Motor neuron (in vitro differentiated cells): ENCODE data around the gene ADGRL4. TPM values are rescaled to one million over a fixed set of nuclear protein-coding genes. Genes with fewer than 3 reads are reported as not detected.
"Not testable (repeated sequence)": the region's sequence is repeated elsewhere in the genome, so short reads cannot be mapped to it uniquely, and the experiment has no call there.

Source experiments
- ATAC-seq, 8 experiments: fragments of 200-7000 bp; cut with Tn5 transposase; replicated peaks in 6 of 8; 2 replicates each; pipeline ENCODE4 v1.8.0; 2021; ENCODE audit warnings: mild to moderate bottlenecking in 8 of 8, moderate library complexity in 8 of 8
- H3K27ac ChIP-seq, 2 donors: fragments of 250-450 bp; sonication (Bioruptor Pico); 2 replicates each; pipeline ENCODE4 v1.9.0; 2021; ENCODE audit warnings: antibody characterized with exemption in 2 of 2, mild to moderate bottlenecking in 2 of 2, moderate library complexity in 1 of 2
- H3K4me1 ChIP-seq, 2 donors: fragments of 250-450 bp; sonication (Bioruptor Pico); replicated peaks in 1 of 2; 2 replicates each; pipeline ENCODE4 v1.6.1; 2021; ENCODE audit warnings: antibody characterized with exemption in 2 of 2, mild to moderate bottlenecking in 2 of 2, moderate library complexity in 1 of 2
- H3K4me3 ChIP-seq, 5 donors: fragments of 250-450 bp; sonication (Bioruptor Pico); 2 replicates each; pipeline ENCODE4 v1.9.0; 2021; ENCODE audit warnings: antibody characterized with exemption in 5 of 5, mild to moderate bottlenecking in 5 of 5, moderate library complexity in 4 of 5
- WGBS, 10 experiments: fragments of 450-650 bp; shearing (Covaris generic); methylation state at CpG; one replicate each; pipeline ENCODE4 v1.0.0; 2022; 5-methylcytosine and 5-hydroxymethylcytosine counted together
- in situ Hi-C, 9 experiments: fragments of 400-800 bp; cut with MboI; loops; one replicate each; pipeline ENCODE4 v1.15.0; 2021; ENCODE audit warnings: low sequenced_read_pairs in 9 of 9, low pct_unique_long_range_greater_than_20kb in 2 of 9; ENCODE audit not compliant: unreplicated experiment in 9 of 9
- total RNA-seq, 8 experiments: library from RNA; unstranded; fragments of 300-600 nt; gene quantifications; 2 replicates each; pipeline versions ENCODE4 v1.2.3 to v1.2.4, GENCODE V29; 2022

ADGRL4 gene
- total RNA-seq, 8 experiments from 2014 or later: 1.2 to 3.0 TPM; not detected in 6

DNA sequence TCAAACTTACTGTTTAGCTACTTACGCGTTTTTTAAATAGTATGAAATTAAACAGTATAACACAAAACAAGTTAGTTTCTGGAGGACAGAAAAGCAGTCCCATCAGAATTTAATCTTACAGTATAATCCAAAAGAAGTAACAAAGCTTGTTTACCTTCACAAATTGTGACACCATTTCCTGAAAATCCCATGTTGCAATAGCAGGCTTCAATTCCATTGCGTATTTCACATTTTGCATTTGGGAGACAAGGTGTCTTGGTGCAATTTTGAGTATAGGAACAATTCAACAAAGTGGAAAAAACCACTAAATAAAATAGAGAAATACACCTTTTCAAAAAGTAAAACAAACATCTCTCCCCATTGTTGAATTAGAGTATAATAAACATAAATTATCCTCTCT, 1.6 kb downstream of the ADGRL4 start:
- Histone ChIP-seq H3K4me3 (no peak overlapping the region), H3K4me1 (no peaks in the 10 kb centered on the region), H3K27ac (no peak overlapping the region)
- WGBS, 10 experiments: 80 to 100% (median 99%) methylated on average over 1 to 3 of the region's 3 CpGs
- in situ Hi-C loops: no loop called here
- ATAC-seq: no peak

DNA sequence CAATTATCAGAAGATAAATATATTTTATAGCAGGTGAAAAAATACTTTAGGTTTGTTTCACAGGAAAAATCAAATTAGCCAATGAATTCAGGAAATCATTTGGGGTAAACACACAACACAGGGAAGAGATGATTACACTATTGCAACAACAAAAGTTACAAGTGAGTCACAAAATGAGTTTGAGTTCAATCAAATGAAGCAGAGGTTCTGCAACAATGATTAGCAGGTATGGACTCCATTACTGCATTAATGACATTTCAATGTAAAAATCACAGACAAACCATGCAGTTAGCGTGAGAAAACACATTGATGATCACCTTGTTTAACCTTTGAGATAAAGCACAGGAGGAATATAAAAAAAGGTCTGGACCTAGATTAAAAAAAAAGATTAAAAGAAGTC, 9.7 kb downstream of the ADGRL4 start:
- no peak overlapping the region for H3K27ac ChIP-seq
- in situ Hi-C loops: no loop called here
- no peak overlapping the region for H3K4me3 ChIP-seq
- WGBS, 10 experiments: 70 to 100% (median 100%) methylated on average over 1 of the region's 1 CpG; no CpG with 5 or more reads in 1 of the 10 experiments
- H3K4me1 ChIP-seq: no peaks in the 10 kb centered on the region
- ATAC-seq: no peak

DNA sequence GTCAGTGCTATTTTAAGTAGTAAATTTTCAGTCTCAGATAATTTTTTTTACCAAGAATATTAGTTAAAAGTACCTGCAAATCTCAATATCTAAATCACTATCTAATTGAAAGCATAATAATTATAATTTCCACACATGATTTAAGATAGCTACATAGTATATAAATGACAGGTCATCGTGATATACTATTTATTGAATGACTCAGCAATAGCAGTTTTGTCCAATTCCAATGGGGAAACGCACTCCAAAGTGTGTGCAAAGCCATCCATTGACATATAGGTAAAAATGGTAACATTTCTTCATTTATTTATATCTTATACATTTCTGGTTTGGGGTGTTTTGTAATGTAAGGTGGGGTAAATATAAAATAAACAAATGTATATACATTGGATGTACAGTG, 19.5 kb downstream of the ADGRL4 start:
- H3K4me3 ChIP-seq: no peak overlapping the region
- in situ Hi-C loops: no loop called here
- no peak for ATAC-seq
- H3K4me1 ChIP-seq: no peaks in the 10 kb centered on the region
- H3K27ac ChIP-seq: no peak overlapping the region
- WGBS, 10 experiments: 22 to 96% (median 81%) methylated on average over 1 to 2 of the region's 2 CpGs; no CpG with 5 or more reads in 2 of the 10 experiments

DNA sequence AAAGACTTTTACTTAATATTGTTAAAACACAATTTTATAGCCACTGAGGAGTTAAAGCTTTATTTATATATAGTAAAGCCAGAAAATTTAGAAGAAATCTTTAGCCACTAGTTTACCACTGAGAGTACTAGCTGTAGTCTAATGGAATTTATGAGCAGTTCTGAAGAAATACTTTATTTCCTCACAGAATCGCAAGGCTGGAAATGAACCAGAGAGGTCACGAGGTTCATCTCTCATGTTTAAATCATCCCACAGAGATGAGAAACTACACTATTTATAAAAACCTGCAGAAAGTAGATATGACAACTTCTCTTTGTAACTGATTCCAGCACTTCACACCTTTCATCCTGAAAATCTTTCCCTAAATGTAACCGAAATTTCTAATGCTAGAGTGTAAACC, 26.0 kb downstream of the ADGRL4 start:
- Histone ChIP-seq H3K4me3 (no peak overlapping the region), H3K4me1 (peaks cover 8 to 9% of the 10 kb centered on the region in 2 donors), H3K27ac (no peak overlapping the region)
- WGBS, 10 experiments: 40 to 80% (median 70%) methylated on average over 1 to 3 of the region's 3 CpGs; no CpG with 5 or more reads in 2 of the 10 experiments
- ATAC-seq: peak in 3 of 8 experiments; percentile 43 to 63 (median 61)
- in situ Hi-C loops: no loop called here

DNA sequence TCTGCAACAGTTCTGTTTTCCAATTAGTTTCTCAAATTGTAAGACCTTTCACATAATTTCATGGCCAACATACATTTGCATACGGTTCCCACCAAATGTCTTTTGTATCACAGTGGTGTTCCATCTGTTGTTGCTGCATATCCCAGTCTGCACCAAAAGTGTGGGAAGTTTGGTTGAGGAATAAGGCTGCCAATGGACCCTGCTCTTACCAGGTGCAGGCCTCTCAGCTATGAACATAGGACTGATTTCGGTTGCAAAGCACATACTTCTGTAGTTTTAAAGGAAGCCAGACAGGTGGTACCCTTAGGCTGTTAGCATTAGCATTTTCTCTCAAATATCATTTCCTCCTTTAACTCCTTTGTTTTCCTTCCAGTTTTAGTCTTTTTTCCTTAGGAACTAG, 33.8 kb downstream of the ADGRL4 start:
- 18 to 100% (median 86%) methylated on average over 1 to 2 of the region's 2 CpGs; no CpG with 5 or more reads in 1 of the 10 experiments for WGBS, 10 experiments
- Histone ChIP-seq H3K27ac (no peak overlapping the region), H3K4me3 (no peak overlapping the region), H3K4me1 (no peaks in the 10 kb centered on the region)
- in situ Hi-C loops: no loop called here
- no peak for ATAC-seq

DNA sequence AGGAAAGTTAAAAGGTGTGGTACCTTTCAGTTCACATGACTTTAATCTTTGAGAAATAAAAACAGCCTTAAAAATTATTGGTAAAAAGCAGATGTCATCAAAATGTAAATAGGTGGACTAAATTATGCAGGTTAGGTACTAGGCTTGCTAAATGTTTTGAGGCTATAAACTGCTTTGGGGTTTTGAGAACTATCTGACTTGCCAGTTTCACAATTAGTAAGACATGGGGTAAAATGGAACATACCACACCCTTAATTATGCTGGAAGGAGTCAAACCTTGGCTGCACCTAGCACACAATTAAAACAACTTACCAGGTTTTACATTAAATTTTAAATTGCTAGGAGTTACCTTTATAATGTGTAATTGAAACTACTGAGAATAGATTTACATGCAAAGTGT, 39.4 kb downstream of the ADGRL4 start:
- H3K4me3 ChIP-seq, ATAC-seq, in situ Hi-C loops, H3K27ac ChIP-seq, H3K4me1 ChIP-seq: not testable (repeated sequence)

DNA sequence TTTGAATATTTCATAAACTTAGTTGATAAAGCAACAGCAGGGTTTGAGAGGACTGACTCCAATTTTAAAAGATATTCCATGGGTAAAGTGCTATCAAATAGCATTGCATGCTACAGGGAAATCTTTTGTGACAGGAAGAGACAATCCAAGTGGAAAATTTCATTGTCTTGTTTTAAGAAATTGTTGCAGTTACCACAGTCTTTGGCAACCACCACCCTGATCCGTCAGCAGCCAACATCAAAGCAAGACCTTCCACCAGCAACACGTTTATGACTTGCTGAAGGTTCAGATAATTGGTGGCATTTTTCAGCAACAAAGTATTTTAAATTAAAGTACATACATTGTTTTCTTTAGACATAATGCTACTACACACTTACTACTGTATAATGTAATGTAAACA, 47.8 kb downstream of the ADGRL4 start:
- H3K4me3 ChIP-seq: no peak overlapping the region
- no peak for ATAC-seq
- in situ Hi-C loops: no loop called here
- no peak overlapping the region for H3K27ac ChIP-seq
- no peaks in the 10 kb centered on the region for H3K4me1 ChIP-seq
- WGBS, 10 experiments: 0 to 100% (median 32%) methylated on average over 1 to 2 of the region's 2 CpGs; no CpG with 5 or more reads in 1 of the 10 experiments

DNA sequence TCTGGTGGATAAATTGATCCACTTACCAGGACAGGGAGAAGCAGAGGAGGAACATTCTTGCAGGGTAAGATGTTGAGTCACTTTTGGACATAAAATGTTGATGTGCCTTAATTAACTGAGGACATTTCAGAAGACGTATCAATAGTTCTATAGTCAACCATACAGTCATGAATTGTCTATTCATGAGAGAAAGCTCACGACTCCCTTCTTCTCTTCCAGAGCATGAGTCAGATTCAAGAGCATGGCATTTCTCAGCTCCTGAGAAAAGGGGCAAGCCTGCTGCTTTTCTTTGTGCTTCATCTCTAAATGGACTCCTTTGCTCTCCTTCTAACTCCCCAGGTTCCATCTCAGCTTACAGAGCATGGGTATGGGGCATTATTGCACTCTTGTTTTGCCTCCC, 55.7 kb downstream of the ADGRL4 start:
- Histone ChIP-seq H3K4me3 (no peak overlapping the region), H3K4me1 (no peaks in the 10 kb centered on the region), H3K27ac (no peak overlapping the region)
- in situ Hi-C loops: no loop called here
- 11 to 100% (median 90%) methylated on average over 1 to 2 of the region's 2 CpGs; no CpG with 5 or more reads in 1 of the 10 experiments for WGBS, 10 experiments
- peak in 1 of 8 experiments; percentile 49 for ATAC-seq

DNA sequence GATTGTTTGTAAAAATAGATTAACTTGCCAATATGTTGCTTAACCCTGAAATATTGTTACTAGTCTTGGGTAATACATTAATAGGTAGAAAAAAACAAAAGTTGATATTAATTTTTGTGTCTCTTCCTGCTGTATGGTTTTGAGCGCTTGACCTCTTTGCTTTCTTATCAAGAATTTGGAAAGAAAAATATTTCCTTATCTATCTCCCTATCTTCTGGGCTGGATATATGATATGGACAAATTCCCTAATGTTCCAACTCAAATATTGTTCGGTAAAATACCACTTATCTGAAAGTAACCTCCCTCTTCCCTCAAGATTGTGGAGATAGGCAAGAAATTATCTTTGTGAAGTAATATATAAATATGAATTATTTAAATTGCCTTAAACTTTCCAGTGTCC, 57.3 kb downstream of the ADGRL4 start:
- in situ Hi-C loops: no loop called here
- H3K4me1 ChIP-seq: no peaks in the 10 kb centered on the region
- H3K27ac ChIP-seq: no peak overlapping the region
- H3K4me3 ChIP-seq: no peak overlapping the region
- ATAC-seq: no peak
- WGBS, 10 experiments: 64 to 100% (median 92%) methylated on average over 1 to 2 of the region's 2 CpGs; no CpG with 5 or more reads in 1 of the 10 experiments

DNA sequence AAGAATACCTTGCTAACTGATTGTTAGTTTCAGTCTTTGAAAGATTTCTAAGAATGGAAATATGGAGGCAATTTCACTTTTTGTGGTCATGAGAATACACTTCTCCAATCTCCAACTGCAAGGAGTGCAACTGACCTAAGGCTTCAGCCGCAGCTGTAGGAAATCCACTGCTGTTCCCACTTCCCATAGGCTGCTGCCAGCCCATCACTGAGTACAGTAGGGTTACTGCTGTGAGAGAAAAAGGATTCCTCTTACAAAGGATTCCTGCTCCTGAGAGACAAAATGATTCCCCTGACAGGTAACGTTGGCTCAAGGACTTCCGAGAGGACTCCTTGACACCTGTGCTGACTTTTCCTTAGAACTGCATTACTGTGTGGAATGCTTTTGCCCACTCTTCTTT, 87.4 kb downstream of the ADGRL4 start:
- no peak overlapping the region for H3K27ac ChIP-seq
- H3K4me3 ChIP-seq: no peak overlapping the region
- no peak for ATAC-seq
- in situ Hi-C loops: no loop called here
- WGBS, 10 experiments: 60 to 95% (median 88%) methylated on average over 2 to 3 of the region's 3 CpGs; no CpG with 5 or more reads in 4 of the 10 experiments
- H3K4me1 ChIP-seq: no peaks in the 10 kb centered on the region

DNA sequence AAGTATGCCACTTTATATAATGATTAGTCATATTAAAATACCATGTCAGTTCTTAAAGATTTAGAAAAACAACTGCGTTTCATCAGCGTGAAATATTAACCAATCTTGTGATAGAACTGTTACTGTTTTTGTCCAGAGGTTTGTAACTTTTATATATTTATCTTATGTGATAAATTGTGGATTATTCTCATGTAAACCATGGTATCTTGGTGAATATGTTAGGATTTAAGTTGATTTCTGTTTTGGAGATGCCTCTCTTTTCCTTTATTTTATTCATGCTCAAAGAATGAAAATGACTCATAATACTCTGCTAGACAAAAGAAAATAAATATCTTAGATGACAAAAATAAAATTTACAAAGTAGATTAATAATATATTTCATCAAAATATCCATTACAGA, 88.4 kb downstream of the ADGRL4 start:
- in situ Hi-C loops: no loop called here
- Histone ChIP-seq H3K27ac (no peak overlapping the region), H3K4me3 (no peak overlapping the region), H3K4me1 (no peaks in the 10 kb centered on the region)
- WGBS, 10 experiments: 86 to 100% (median 96%) methylated on average over 1 to 2 of the region's 2 CpGs
- ATAC-seq: no peak

DNA sequence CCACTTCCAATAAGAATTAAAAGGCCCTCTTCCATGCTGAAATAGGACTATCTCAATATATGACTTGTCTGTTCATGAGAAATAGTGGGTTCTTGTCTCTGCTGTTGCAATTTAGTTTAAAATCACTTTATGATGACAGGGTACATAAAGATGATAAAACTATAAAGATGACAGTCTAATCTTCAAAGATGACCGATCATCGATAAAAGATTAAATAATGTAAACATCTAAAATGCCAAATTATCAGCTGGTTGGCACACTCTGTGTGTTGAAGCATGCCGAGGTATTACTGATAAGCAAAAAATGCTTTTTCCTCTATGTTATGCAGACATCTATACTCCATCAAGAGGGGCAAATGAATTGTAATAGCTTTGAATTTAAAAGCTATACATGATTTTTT, 89.5 kb downstream of the ADGRL4 start:
- H3K4me1 ChIP-seq: no peaks in the 10 kb centered on the region
- 63 to 100% (median 93%) methylated on average over 2 to 3 of the region's 3 CpGs; no CpG with 5 or more reads in 1 of the 10 experiments for WGBS, 10 experiments
- ATAC-seq: no peak
- no peak overlapping the region for H3K27ac ChIP-seq
- no peak overlapping the region for H3K4me3 ChIP-seq
- in situ Hi-C loops: no loop called here

DNA sequence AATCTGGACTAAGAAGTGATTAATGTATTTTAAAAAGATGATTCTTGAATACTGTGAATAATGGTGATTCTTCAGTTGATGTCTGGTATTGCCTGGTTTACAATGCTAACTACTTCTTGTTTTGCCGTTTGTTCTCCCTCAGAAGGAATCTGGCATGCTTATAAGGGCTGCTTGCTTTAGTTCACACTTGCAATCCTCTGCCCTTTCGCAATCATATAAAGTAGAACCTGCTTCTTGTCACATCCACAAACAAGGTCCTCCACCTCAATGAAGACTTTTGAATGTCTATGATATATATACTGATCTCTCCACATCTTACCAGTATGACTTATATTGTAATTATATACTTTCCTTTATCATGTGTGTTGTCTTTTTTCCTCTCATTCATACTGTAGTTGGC, 92.6 kb downstream of the ADGRL4 start:
- peak in 2 of 8 experiments; percentile 36 to 56 for ATAC-seq
- Histone ChIP-seq H3K4me1 (no peaks in the 10 kb centered on the region), H3K4me3 (no peak overlapping the region), H3K27ac (no peak overlapping the region)
- 51 to 100% (median 82%) methylated on average over 2 of the region's 2 CpGs; no CpG with 5 or more reads in 1 of the 10 experiments for WGBS, 10 experiments
- in situ Hi-C loops: no loop called here
